Measurements from ENCODE around the gene SH3GL3. TPM values are rescaled to one million over a fixed set of nuclear protein-coding genes. Genes with fewer than 3 reads are reported as not detected.

SH3GL3 gene
- total RNA-seq, 4 donors from 2014 or later, result 0.84 to 1.1 (median 0.97) TPM; not detected in 1

GRCh38 chr15:83655237-83655616, 208.1 kb downstream of the SH3GL3 start:
- intact Hi-C loops (cut with DNase I; ENCODE audit: low total_unique reads), result no loop called here
- H3K4me3 ChIP-seq (ENCODE audit: low read depth, poor library complexity, severe bottlenecking), result no peak overlapping the region
- TF ChIP-seq POLR2A (IDR thresholded peaks at IDR 0.05) (no peak), CTCF (IDR thresholded peaks at IDR 0.05) (no peak)
- WGBS, 2 donors, result 59 to 62% methylated on average over 8 of the region's 8 CpGs
- DNase-seq (ENCODE audit: low spot score in 2 of 2), result no peak

- H3K4me3 ChIP-seq (ENCODE audit: low read depth, poor library complexity, severe bottlenecking), result no peak overlapping the region
- no peak for DNase-seq (ENCODE audit: low spot score in 2 of 2)
- no peak for TF ChIP-seq CTCF (IDR thresholded peaks at IDR 0.05)
- TF ChIP-seq POLR2A (IDR thresholded peaks at IDR 0.05), result no peak
- intact Hi-C loops (cut with DNase I; ENCODE audit: low total_unique reads), result no loop called here
- WGBS, 2 donors, result 88 to 91% methylated on average over 5 of the region's 5 CpGs
Measured at GRCh38 chr15:83656192-83656591, 209.1 kb downstream of the SH3GL3 start.

GRCh38 chr15:83656943-83657528, 209.9 kb downstream of the SH3GL3 start:
- no peak for DNase-seq (ENCODE audit: low spot score in 2 of 2)
- TF ChIP-seq POLR2A (IDR thresholded peaks at IDR 0.05) (no peak), CTCF (IDR thresholded peaks at IDR 0.05) (no peak)
- intact Hi-C loops (cut with DNase I; ENCODE audit: low total_unique reads), result no loop called here
- WGBS, 2 donors, result 95 to 97% methylated on average over 10 of the region's 10 CpGs
- H3K4me3 ChIP-seq (ENCODE audit: low read depth, poor library complexity, severe bottlenecking), result no peak overlapping the region

- no peak for DNase-seq (ENCODE audit: low spot score in 2 of 2)
- intact Hi-C loops (cut with DNase I; ENCODE audit: low total_unique reads), result no loop called here
Measured at GRCh38 chr15:83657549-83657948, 210.4 kb downstream of the SH3GL3 start.

GRCh38 chr15:83658430-83659416, 211.6 kb downstream of the SH3GL3 start:
- no peak for DNase-seq (ENCODE audit: low spot score in 2 of 2)
- H3K4me3 ChIP-seq (ENCODE audit: low read depth, poor library complexity, severe bottlenecking), result no peak overlapping the region
- 55 to 61% methylated on average over 10 of the region's 10 CpGs for whole genome bisulfite sequencing, 2 donors
- intact Hi-C loops (cut with DNase I; ENCODE audit: low total_unique reads), result no loop called here
- TF ChIP-seq POLR2A (IDR thresholded peaks at IDR 0.05) (no peak), CTCF (IDR thresholded peaks at IDR 0.05) (no peak)

More at GRCh38 chr15:83657549-83657948, 210.4 kb downstream of the SH3GL3 start:
- TF ChIP-seq CTCF (IDR thresholded peaks at IDR 0.05), result no peak
- no peak for TF ChIP-seq POLR2A (IDR thresholded peaks at IDR 0.05)
- H3K4me3 ChIP-seq (ENCODE audit: low read depth, poor library complexity, severe bottlenecking), result no peak overlapping the region
- 79 to 94% methylated on average over 4 of the region's 4 CpGs for WGBS, 2 donors

Measured in lower leg skin (tissue), 4 donors.